Parathyroid adenoma (tissue), 2 donors: ENCODE results near the gene DNAH9.

Experiments
- H2AFZ ChIP-seq: fragments of 300-600 bp; sonication (generic); one replicate; pipeline ENCODE4 v1.7.0; 2017; ENCODE audit warnings: antibody characterized with exemption, mild to moderate bottlenecking
- H3K27ac ChIP-seq: fragments of 300-600 bp; sonication (generic); one replicate; pipeline ENCODE4 v1.7.0; 2017
- H3K27me3 ChIP-seq: fragments of 300-600 bp; sonication (generic); one replicate; pipeline ENCODE4 v1.7.0; 2017; ENCODE audit warnings: low read length; ENCODE audit not compliant: control insufficient read depth, insufficient read depth
- H3K36me3 ChIP-seq: fragments of 300-600 bp; sonication (generic); one replicate; pipeline ENCODE4 v1.7.0; 2017; ENCODE audit warnings: low read length; ENCODE audit not compliant: control insufficient read depth, insufficient read depth
- H3K4me1 ChIP-seq: fragments of 300-600 bp; sonication (generic); one replicate; pipeline ENCODE4 v1.7.0; 2017; ENCODE audit warnings: control low read depth
- H3K4me2 ChIP-seq: fragments of 300-600 bp; sonication (generic); one replicate; pipeline ENCODE4 v1.7.0; 2017; ENCODE audit warnings: low read length
- H3K4me3 ChIP-seq: fragments of 300-600 bp; sonication (generic); one replicate; pipeline ENCODE4 v1.7.0; 2017; ENCODE audit warnings: low read depth, low read length
- H3K79me2 ChIP-seq: fragments of 300-600 bp; sonication (generic); one replicate; pipeline ENCODE4 v1.7.0; 2017; ENCODE audit warnings: control low read depth
- H3K9ac ChIP-seq: fragments of 300-600 bp; sonication (generic); one replicate; pipeline ENCODE4 v1.7.0; 2017; ENCODE audit warnings: mild to moderate bottlenecking
- H3K9me3 ChIP-seq: fragments of 300-600 bp; sonication (generic); one replicate; pipeline ENCODE4 v1.7.0; 2017; ENCODE audit warnings: low read length; ENCODE audit not compliant: control insufficient read depth
- TF ChIP-seq, protein P1 (sequence below): fragments of 300-600 bp; sonication (generic); IDR thresholded peaks from one replicate; pipeline ENCODE4 v1.7.0; 2017; ENCODE audit warnings: antibody characterized with exemption, mild to moderate bottlenecking
- donor health status: primary hyperparathyroidism.

Gene DNAH9

DNA sequence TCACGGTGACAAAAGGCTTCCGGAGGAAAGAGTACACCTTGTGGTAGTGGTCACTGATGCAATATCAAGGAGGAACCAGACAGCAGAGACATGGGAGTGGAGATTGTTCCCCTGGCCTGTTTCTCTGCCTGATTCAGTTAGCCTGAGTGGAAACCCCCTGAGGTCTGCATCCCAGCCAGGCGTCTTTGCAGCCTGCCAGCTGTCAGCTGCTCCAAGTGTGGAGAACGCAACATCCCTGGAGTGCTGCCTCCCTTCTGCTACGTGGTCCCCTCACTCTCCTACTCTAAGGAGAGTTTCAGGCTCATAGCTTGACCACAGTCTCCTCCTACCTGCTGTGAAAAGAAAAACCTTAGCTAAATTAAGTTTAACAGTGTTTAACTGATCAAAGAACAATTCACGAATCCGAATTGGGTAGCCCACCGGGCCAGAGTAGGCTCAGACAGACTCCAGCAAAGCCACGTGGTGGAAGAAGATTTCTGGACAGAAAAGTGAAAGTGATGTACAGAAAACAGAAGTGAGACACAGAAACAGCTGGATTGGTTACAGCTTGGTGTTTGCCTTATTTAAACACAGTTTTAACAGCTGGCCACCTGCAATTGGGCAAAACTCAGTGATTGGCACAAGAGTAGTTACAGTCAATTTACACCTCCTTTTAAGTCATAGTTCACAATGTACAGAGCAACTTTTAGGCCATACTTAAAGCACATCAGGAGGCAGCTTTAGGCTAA lies 188.6 kb downstream of the DNAH9 start:
- TF ChIP-seq, protein P1, sequence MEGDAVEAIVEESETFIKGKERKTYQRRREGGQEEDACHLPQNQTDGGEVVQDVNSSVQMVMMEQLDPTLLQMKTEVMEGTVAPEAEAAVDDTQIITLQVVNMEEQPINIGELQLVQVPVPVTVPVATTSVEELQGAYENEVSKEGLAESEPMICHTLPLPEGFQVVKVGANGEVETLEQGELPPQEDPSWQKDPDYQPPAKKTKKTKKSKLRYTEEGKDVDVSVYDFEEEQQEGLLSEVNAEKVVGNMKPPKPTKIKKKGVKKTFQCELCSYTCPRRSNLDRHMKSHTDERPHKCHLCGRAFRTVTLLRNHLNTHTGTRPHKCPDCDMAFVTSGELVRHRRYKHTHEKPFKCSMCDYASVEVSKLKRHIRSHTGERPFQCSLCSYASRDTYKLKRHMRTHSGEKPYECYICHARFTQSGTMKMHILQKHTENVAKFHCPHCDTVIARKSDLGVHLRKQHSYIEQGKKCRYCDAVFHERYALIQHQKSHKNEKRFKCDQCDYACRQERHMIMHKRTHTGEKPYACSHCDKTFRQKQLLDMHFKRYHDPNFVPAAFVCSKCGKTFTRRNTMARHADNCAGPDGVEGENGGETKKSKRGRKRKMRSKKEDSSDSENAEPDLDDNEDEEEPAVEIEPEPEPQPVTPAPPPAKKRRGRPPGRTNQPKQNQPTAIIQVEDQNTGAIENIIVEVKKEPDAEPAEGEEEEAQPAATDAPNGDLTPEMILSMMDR, result no peak
- no peak overlapping the region for H3K27ac ChIP-seq
- H3K4me3 ChIP-seq, result no peak overlapping the region
- H3K9ac ChIP-seq, result no peak overlapping the region
- H3K36me3 ChIP-seq, result no peaks in the 10 kb centered on the region
- H2AFZ ChIP-seq, result no peak overlapping the region
- no peaks in the 10 kb centered on the region for H3K4me1 ChIP-seq
- no peaks in the 10 kb centered on the region for H3K27me3 ChIP-seq
- no peaks in the 10 kb centered on the region for H3K9me3 ChIP-seq
- no peaks in the 10 kb centered on the region for H3K79me2 ChIP-seq
- no peak overlapping the region for H3K4me2 ChIP-seq

DNA sequence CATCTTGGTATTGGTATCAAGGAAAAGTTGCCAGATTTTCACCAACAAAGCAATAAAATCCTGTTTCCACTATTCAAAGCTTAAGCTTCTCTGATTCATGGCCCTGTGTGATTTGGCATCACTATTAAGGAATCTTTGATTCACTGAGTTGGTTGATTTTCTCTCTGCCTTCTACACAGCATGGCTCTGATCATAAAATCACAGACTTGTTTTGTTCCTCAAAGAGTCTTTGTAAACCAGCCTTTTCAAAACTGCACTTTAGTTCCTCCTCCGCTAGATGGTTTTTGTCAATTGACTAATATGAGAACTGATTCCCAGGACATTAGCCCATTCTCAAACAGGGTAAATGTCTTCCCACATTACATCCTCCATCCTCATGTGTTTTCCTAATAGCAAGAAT lies 197.6 kb downstream of the DNAH9 start:
- Histone ChIP-seq H3K4me1 (no peaks in the 10 kb centered on the region), H3K79me2 (no peaks in the 10 kb centered on the region), H3K27me3 (no peaks in the 10 kb centered on the region), H3K9ac (no peak overlapping the region), H2AFZ (no peak overlapping the region), H3K36me3 (no peaks in the 10 kb centered on the region), H3K4me3 (no peak overlapping the region), H3K9me3 (no peaks in the 10 kb centered on the region), H3K27ac (no peak overlapping the region), H3K4me2 (no peak overlapping the region)
- TF ChIP-seq, protein P1, result no peak

DNA sequence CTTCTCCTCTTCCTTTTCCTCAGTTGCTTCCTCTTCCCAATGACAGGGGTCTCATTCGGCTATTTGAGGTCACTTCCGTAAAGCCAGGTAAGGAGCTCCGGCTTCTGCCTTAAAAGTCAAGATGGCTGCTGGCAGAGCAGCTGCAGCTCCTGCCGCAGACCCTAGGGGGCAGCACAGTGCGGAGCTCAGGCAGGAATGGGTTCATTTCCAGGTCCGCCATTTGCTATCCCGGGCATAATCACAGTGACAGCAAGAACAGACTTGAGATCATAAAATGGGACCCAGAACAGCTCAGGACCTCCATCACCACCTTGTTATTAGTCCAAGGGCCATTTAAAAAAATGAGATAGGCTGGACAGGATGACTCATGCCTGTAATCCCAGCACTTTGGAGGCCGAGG lies 199.5 kb downstream of the DNAH9 start:
- Histone ChIP-seq H3K9me3 (no peaks in the 10 kb centered on the region), H3K27me3 (no peaks in the 10 kb centered on the region), H3K27ac (no peak overlapping the region), H3K4me3 (no peak overlapping the region), H3K9ac (no peak overlapping the region), H3K79me2 (no peaks in the 10 kb centered on the region), H3K4me2 (no peak overlapping the region), H3K36me3 (no peaks in the 10 kb centered on the region), H3K4me1 (no peaks in the 10 kb centered on the region), H2AFZ (no peak overlapping the region)
- TF ChIP-seq, protein P1, result no peak

DNA sequence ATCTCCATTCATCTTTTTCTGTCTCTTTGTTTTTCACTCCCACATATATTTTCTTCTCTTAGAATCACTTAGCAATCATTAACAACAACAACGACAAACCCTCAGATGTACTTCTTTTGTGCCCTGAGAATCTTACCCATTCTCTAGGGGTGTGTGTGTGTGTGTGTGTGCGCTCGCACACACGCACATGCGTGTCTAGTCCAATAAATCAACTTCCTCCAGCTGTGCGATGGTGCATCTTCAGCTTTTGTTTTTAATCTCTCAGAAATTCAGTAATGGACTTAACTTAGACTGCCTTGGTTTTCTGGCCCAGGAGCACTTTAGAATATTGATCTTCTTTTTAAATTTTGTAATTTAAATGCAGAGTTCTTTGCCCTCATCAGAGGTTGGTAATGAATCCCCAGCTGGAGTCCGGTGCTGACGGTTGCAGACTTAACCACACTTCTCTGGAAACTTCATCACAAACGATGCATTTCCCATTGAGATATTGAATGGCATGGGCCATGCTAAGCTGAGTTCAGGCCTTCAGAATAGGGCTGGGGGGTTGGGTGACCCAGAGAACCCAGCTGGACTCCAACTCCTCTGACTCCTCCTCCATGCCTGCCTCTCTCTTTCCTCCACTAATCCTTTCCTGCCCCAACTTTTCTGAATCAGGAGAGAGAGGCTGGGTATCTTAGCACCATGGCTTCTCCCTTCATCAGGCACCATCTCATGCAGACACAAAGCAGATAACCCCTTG lies 205.1 kb downstream of the DNAH9 start:
- Histone ChIP-seq H3K79me2 (no peaks in the 10 kb centered on the region), H3K4me3 (no peak overlapping the region), H3K4me2 (no peak overlapping the region), H3K9me3 (no peaks in the 10 kb centered on the region), H3K27ac (no peak overlapping the region), H3K36me3 (no peaks in the 10 kb centered on the region), H3K9ac (no peak overlapping the region), H3K4me1 (no peaks in the 10 kb centered on the region), H3K27me3 (no peaks in the 10 kb centered on the region), H2AFZ (no peak overlapping the region)
- TF ChIP-seq, protein P1, result no peak
